Measurements from ENCODE around the gene HSPA5. TPM values are rescaled to one million over a fixed set of nuclear protein-coding genes. Genes with fewer than 3 reads are reported as not detected.
"Not testable (repeated sequence)": the region's sequence is repeated elsewhere in the genome, so short reads cannot be mapped to it uniquely, and the experiment has no call there.

Gene HSPA5
- total and polyA plus RNA-seq, 5 experiments from 2014 or later, result 94.6 to 162 (median 130) TPM

DNA sequence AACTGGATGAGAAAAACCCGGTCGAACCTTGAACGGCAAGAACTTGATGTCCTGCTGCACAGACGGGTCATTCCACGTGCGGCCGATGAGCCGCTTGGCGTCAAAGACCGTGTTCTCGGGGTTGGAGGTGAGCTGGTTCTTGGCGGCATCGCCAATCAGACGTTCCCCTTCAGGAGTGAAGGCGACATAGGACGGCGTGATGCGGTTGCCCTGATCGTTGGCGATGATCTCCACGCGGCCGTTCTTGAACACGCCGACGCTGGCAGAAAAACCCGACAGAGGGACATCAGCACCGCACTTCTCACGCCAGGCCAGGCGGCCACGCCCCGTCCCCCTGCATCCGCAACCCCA, 519 bp downstream of the HSPA5 start:
- peaks cover 0 to 3% (median 0%) of the 10 kb centered on the region in 5 donors for H3K27me3 Mint-ChIP-seq
- ATAC-seq (peak; percentile 5 to 10), DNase-seq (peak in 6 of 10 donors; percentile 4 to 66 (median 28))
- H3K27ac Mint-ChIP-seq, result peak overlapping the region; percentile 97 to 100 (median 100)
- H3K36me3 Mint-ChIP-seq, result peaks cover 12 to 53% (median 35%) of the 10 kb centered on the region in 3 donors
- H3K4me3 Mint-ChIP-seq, result peak overlapping the region; percentile 93 to 99 (median 98)
- POLR2A ChIA-PET, result interaction anchor here (0.5 to 4.0 kb wide), 18 partner anchors 9 to 379 kb away, joined by 3 to 133 read pairs (median 7); partner anchors contain the start of genes ARPC5L, GAPVD1, GOLGA1 and PPP6C
- H3K9me3 Mint-ChIP-seq, result no peaks in the 10 kb centered on the region
- H3K4me1 Mint-ChIP-seq, result peaks cover 29 to 65% (median 54%) of the 10 kb centered on the region in 4 donors

DNA sequence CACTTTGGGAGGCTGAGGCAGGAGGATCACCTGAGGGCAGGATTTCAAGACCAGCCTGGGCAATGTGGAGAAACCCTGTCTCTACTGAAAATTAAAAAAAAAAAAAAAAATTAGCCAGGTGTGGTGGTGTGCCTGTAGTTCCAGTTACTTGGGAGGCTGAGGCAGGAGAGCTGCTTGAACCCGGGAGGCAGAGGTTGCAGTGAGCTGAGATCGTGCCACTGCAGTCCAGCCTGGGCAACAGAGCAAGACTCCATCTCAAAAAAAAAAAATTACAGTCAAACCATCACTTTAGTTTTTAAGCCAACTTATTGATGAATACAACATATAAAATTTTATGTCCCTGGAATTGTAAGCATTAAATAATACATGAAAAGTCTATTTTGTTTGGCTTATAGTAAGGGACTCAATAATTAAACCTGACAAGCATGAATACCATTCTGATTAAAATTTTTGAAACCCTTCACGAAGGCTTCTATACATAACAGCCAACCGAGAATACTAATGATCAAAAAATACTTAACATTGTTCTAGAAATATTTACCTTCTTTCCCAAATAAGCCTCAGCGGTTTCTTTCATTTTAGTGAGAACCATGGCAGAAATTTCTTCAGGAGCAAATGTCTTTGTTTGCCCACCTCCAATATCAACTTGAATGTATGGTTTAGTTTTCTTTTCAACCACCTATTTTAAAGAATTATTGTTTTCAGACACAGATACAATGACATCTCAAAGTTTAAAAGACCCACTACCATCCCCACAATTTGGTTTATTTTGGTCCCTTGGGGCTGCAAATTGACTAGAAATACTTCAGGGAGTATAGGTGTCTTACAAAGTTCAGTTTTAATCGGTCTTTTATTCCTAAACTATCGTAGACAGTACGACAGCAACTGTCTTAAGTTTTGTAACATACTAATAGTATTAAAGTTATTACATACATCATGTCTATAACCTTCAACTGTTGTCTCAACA, 1.2 kb downstream of the HSPA5 start:
- DNase-seq (no peak), ATAC-seq (no peak)
- Mint-ChIP-seq H3K4me3 (peak overlapping the region; percentile 93 to 99 (median 98)), H3K27ac (peak overlapping the region; percentile 97 to 100 (median 100)), H3K4me1 (peaks cover 35 to 72% (median 61%) of the 10 kb centered on the region in 4 donors), H3K27me3 (peaks cover 0 to 3% (median 0%) of the 10 kb centered on the region in 5 donors), H3K9me3 (no peaks in the 10 kb centered on the region), H3K36me3 (peaks cover 12 to 60% (median 42%) of the 10 kb centered on the region in 3 donors)
- POLR2A ChIA-PET, result interaction anchor here (0.6 to 4.0 kb wide), 9 partner anchors 8 to 60 kb away, joined by 3 to 133 read pairs (median 10); partner anchors contain the start of genes GAPVD1, PPP6C and RABEPK

DNA sequence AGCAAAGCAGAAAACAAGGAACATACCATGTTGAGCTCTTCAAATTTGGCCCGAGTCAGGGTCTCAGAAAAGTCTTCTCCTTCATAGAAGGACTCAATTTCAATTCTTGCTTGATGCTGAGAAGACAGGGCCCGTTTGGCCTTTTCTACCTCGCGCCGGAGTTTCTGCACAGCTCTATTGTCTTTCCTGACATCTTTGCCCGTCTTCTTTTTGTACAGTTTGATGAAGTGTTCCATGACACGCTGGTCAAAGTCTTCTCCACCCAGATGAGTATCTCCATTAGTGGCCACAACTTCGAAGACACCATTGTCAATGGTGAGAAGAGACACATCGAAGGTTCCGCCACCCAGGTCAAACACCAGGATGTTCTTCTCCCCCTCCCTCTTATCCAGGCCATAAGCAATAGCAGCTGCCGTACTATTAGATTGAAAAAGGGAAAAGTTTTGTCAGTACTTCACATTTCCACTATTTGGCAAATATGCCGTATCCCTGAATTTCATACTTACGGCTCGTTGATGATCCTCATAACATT, 2.2 kb downstream of the HSPA5 start:
- H3K4me1 Mint-ChIP-seq, result peaks cover 35 to 75% (median 64%) of the 10 kb centered on the region in 4 donors
- ATAC-seq, result no peak
- H3K27me3 Mint-ChIP-seq, result peaks cover 0 to 3% (median 0%) of the 10 kb centered on the region in 5 donors
- peak overlapping the region; percentile 93 to 99 (median 98) for H3K4me3 Mint-ChIP-seq
- peaks cover 12 to 67% (median 42%) of the 10 kb centered on the region in 3 donors for H3K36me3 Mint-ChIP-seq
- H3K9me3 Mint-ChIP-seq, result no peaks in the 10 kb centered on the region
- no peak for DNase-seq
- peak overlapping the region; percentile 23 to 99 (median 87) for H3K27ac Mint-ChIP-seq
- POLR2A ChIA-PET, result interaction anchor here (0.7 kb wide), 1 partner anchor 9 kb away, joined by 3 read pairs; no protein-coding TSS in a partner anchor

DNA sequence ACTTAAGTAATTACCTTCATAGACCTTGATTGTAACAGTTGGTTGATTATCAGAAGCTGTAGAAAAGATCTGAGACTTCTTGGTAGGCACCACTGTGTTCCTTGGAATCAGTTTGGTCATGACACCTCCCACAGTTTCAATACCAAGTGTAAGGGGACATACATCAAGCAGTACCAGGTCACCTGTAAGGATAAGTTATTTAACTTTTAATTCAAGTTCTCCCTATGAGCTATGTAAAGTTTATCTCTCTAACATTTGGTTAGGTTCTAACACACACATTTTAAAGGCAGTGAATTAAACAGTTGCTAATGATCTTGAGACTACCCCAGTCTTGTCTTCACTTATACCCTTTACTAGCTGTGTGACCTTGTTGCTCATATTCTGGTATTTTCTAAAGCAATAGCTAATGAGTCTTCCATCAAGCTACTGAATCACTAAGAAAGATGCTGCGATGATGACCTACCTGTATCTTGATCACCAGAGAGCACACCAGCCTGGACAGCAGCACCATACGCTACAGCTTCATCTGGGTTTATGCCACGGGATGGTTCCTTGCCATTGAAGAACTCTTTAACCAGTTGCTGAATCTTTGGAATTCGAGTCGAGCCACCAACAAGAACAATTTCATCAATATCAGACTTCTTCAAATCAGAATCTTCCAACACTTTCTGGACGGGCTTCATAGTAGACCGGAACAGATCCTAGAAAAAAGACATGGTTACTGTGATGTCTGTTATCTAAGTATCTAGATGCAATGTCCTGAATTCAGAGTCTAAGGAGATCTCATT, 2.8 kb downstream of the HSPA5 start:
- H3K4me3 Mint-ChIP-seq, result peak overlapping the region; percentile 93 to 99 (median 98)
- H3K4me1 Mint-ChIP-seq, result peaks cover 35 to 74% (median 64%) of the 10 kb centered on the region in 4 donors
- H3K27ac Mint-ChIP-seq, result peak overlapping the region; percentile 49 to 99 (median 87)
- POLR2A ChIA-PET, result interaction anchor here (0.5 to 1.1 kb wide), 4 partner anchors 10 to 1091 kb away, joined by 3 to 6 read pairs (median 3); no protein-coding TSS in a partner anchor
- peaks cover 12 to 74% (median 42%) of the 10 kb centered on the region in 3 donors for H3K36me3 Mint-ChIP-seq
- DNase-seq (no peak), ATAC-seq (no peak)
- peaks cover 0 to 3% (median 0%) of the 10 kb centered on the region in 5 donors for H3K27me3 Mint-ChIP-seq
- no peaks in the 10 kb centered on the region for H3K9me3 Mint-ChIP-seq

DNA sequence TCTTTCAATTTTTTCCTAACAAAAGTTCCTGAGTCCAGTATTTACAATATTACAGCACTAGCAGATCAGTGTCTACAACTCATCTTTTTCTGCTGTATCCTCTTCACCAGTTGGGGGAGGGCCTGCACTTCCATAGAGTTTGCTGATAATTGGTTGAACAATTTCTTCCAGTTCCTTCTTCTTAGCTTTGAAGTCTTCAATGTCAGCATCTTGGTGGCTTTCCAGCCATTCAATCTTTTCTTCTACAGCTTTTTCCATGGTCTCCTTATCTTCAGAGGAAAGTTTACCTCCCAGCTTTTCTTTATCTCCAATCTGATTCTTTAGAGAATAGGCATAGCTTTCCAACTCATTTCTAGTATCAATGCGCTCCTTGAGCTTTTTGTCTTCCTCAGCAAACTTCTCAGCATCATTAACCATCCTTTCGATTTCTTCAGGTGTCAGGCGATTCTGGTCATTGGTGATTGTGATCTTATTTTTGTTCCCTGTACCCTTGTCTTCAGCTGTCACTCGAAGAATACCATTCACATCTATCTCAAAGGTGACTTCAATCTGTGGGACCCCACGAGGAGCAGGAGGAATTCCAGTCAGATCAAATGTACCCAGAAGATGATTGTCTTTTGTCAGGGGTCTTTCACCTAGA, 4.5 kb downstream of the HSPA5 start:
- H3K4me1 Mint-ChIP-seq, result peaks cover 30 to 66% (median 56%) of the 10 kb centered on the region in 4 donors
- H3K27ac Mint-ChIP-seq, result peak overlapping the region in 9 of 10 donors; percentile 3 to 97 (median 76)
- not testable (repeated sequence) for ATAC-seq, H3K9me3 Mint-ChIP-seq, H3K27me3 Mint-ChIP-seq, DNase-seq
- peaks cover 12 to 87% (median 42%) of the 10 kb centered on the region in 3 donors for H3K36me3 Mint-ChIP-seq
- POLR2A ChIA-PET, result interaction anchor here (1.0 kb wide), 1 partner anchor 10 kb away, joined by 3 read pairs; no protein-coding TSS in a partner anchor
- H3K4me3 Mint-ChIP-seq, result peak overlapping the region in 9 of 10 donors; percentile 20 to 99 (median 62)

DNA sequence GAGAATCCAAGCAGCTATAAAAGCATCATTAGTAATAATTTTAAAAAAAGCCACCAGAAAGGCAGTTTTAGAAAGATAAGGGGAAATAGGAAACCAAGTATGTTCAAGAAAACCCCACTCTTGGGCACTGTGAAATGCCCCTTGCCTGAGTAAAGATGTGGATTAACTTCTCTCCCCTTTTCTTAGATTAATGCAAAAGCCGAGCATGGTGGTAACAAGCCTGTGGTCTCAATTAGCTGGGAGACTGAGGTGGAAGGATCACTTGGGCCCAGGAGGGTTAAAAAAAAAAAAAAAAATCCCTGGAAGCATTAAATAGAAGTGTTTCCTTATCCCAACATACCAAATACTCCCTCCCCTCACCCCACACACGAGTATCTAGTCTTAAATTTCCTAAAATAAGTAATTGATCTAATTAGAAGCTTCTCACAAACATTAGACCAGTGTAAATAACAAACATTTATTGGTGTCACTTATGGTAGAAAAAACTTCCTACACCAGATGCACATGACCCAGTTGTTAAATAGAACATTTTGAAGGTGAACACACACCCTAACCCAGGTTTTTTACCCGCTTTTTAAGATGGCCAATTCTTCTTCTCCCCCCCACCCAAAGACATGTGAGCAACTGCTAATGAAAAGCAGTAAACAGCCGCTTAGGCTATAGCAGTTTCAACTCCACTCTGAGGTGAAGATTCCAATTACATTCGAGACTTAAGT, 5.2 kb downstream of the HSPA5 start:
- POLR2A ChIA-PET, result interaction anchor here (1.0 kb wide), 2 partner anchors 10 to 41 kb away, joined by 3 read pairs; no protein-coding TSS in a partner anchor
- peaks cover 26 to 60% (median 51%) of the 10 kb centered on the region in 4 donors for H3K4me1 Mint-ChIP-seq

DNA sequence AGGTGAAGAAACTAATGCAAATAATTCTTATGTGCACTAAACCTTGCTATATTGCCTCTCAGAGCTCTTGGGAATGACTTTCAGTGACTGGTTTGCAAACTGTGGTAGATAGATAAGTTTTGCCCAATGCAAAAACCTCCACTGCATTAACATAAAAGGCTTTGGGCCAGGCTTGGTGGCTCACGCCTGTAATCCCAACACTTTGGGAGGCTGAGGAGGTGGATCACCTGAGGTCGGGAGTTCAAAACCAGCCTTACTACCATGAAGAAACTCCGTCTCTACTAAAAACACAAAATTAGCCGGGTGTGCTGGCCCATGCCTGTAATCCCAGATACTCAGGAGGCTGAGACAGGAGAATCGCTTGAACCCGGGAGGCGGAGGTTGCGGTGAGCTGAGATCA, 7.0 kb downstream of the HSPA5 start:
- Mint-ChIP-seq H3K27ac (peak overlapping the region in 3 of 10 donors; percentile 1 to 75 (median 52)), H3K36me3 (peaks cover 8 to 94% (median 35%) of the 10 kb centered on the region in 3 donors), H3K4me1 (peaks cover 26 to 47% (median 44%) of the 10 kb centered on the region in 4 donors)
- H3K4me3 Mint-ChIP-seq, DNase-seq, ATAC-seq, H3K27me3 Mint-ChIP-seq, H3K9me3 Mint-ChIP-seq: not testable (repeated sequence)
- POLR2A ChIA-PET, result interaction anchor here (0.6 kb wide), 1 partner anchor 101 kb away, joined by 3 read pairs; no protein-coding TSS in a partner anchor

More for the DNA sequence above, 5.2 kb downstream of the HSPA5 start:
- peak overlapping the region in 8 of 10 donors; percentile 8 to 97 (median 79) for H3K27ac Mint-ChIP-seq
- peaks cover 9 to 89% (median 38%) of the 10 kb centered on the region in 3 donors for H3K36me3 Mint-ChIP-seq
- peak overlapping the region in 8 of 10 donors; percentile 20 to 99 (median 62) for H3K4me3 Mint-ChIP-seq
- H3K9me3 Mint-ChIP-seq, result no peaks in the 10 kb centered on the region
- ATAC-seq (no peak), DNase-seq (no peak)
- H3K27me3 Mint-ChIP-seq, result no peaks in the 10 kb centered on the region

DNA sequence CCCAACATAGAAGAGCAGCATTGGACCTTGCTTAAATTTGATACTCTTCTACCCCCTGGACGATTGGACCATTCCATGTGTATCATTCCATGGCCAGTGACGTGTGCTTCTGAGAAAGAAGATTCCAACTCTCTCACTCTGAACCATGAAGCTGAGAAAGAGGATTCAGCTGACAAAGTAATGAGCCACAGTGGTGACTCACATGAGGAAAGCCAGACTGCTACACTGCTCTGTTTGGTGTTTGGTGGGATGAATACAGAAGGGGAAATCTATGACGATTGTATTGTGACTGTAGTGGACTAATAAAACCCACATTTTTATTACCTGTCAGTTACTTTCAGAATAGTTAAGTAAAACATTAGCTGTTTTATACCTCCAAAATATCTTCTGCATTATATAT, 7.5 kb downstream of the HSPA5 start:
- POLR2A ChIA-PET, result interaction anchor here (0.6 kb wide), 1 partner anchor 100 kb away, joined by 3 read pairs; no protein-coding TSS in a partner anchor
- peaks cover 4 to 94% (median 31%) of the 10 kb centered on the region in 3 donors for H3K36me3 Mint-ChIP-seq
- no peaks in the 10 kb centered on the region for H3K9me3 Mint-ChIP-seq
- H3K4me1 Mint-ChIP-seq, result peaks cover 21 to 43% (median 40%) of the 10 kb centered on the region in 4 donors
- no peak for ATAC-seq
- DNase-seq, result no peak
- no peaks in the 10 kb centered on the region for H3K27me3 Mint-ChIP-seq
- H3K27ac Mint-ChIP-seq, result peak overlapping the region in 4 of 10 donors; percentile 52 to 75 (median 58)
- H3K4me3 Mint-ChIP-seq, result no peak overlapping the region

DNA sequence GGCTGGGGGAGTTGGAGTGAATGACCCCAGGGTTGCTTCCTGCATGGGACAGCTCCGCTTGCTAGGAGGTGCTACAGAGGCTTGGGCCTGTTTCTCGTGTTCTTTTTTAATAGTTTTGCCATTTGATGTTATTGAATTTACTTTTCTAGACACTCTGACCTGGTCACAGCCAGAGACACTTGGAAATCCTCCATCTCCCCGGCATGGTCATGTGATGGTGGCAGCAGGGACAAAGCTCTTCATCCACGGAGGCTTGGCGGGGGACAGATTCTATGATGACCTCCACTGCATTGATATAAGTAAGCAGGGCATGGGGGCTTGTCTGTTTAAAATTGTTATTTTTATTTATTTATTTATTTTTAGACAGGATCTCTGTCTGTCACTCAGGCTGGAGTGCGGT, 13.4 kb downstream of the HSPA5 start:
- Mint-ChIP-seq H3K36me3 (peaks cover 0 to 77% (median 3%) of the 10 kb centered on the region in 3 donors), H3K27me3 (no peaks in the 10 kb centered on the region), H3K9me3 (no peaks in the 10 kb centered on the region), H3K4me3 (no peak overlapping the region), H3K4me1 (no peaks in the 10 kb centered on the region), H3K27ac (peak overlapping the region in 1 of 10 donors; percentile 7)
- ATAC-seq (no peak), DNase-seq (no peak)
- POLR2A ChIA-PET, result interaction anchor here (0.7 kb wide), 1 partner anchor 10 kb away, joined by 6 read pairs; no protein-coding TSS in a partner anchor

DNA sequence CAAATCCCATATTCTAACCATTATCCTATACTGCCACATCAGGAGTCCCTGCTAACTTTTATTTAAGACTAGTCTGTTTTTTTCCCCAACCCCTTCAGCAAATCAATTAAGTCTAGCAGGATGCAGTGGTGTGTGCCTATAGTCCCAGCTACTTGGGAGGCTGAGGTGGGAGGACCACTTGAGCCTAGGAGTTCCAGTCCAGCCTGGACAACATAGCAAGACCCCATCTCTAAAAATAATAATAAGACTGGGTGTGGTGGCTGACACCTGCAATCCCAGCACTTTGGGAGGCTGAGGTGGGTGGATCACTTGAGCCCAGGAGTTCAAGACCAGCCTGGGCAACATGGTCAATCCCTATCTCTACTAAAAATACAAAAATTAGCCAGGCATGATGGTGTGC, 16.3 kb downstream of the HSPA5 start:
- not testable (repeated sequence) for H3K9me3 Mint-ChIP-seq, DNase-seq, H3K27ac Mint-ChIP-seq, H3K4me1 Mint-ChIP-seq, ATAC-seq, H3K4me3 Mint-ChIP-seq, H3K27me3 Mint-ChIP-seq
- peaks cover 0 to 74% (median 10%) of the 10 kb centered on the region in 3 donors for H3K36me3 Mint-ChIP-seq
- POLR2A ChIA-PET, result interaction anchor here (1.8 kb wide), 1 partner anchor 16 kb away, joined by 7 read pairs; the partner anchor contains the start of gene HSPA5

All from naive thymus-derived CD8-positive, alpha-beta T cell (primary cell).